PC-9 (cell line): Measurements from ENCODE around the gene CDNF.

Source experiments
- CTCF ChIP-seq: fragments of 200-600 bp; sonication (generic); conservative IDR thresholded peaks from 2 replicates; pipeline ENCODE4 v1.6.1; 2017; ENCODE audit warnings: mixed run types, antibody characterized with exemption, mild to moderate bottlenecking, moderate library complexity
- EZH2 ChIP-seq: fragments of 200-600 bp; sonication (generic); IDR thresholded peaks from 2 replicates; pipeline ENCODE4 v1.8.0; 2017; ENCODE audit warnings: antibody characterized with exemption, low read depth

GRCh38 chr10:14858338-14858960 lies 20.6 kb upstream of the CDNF start:
- TF ChIP-seq CTCF, result no peak
- TF ChIP-seq EZH2, result no peak
